ENCODE data around the gene BCDIN3D.
A peak's percentile ranks its signal among the peaks of the same experiment; 100 is the strongest.

Gene BCDIN3D

GRCh38 chr12:49825360-49825970 lies 17.4 kb downstream of the BCDIN3D start:
- no peak for FAIRE-seq
- DNase-seq (ENCODE audit: extremely low spot score, insufficient read length, low read depth) = no peak

- no peak for DNase-seq (ENCODE audit: extremely low spot score, insufficient read length, low read depth)
- FAIRE-seq = no peak
These were observed 18.0 kb downstream of the BCDIN3D start for GRCh38 chr12:49824895-49825294.

- FAIRE-seq = no peak
- no peak for DNase-seq (ENCODE audit: extremely low spot score, insufficient read length, low read depth)
These were observed 18.5 kb downstream of the BCDIN3D start for GRCh38 chr12:49824416-49824815.

- DNase-seq (ENCODE audit: extremely low spot score, insufficient read length, low read depth) (no peak), FAIRE-seq (no peak)
These were observed 19.0 kb downstream of the BCDIN3D start for GRCh38 chr12:49823951-49824350.

- no peak for FAIRE-seq
- no peak for DNase-seq (ENCODE audit: extremely low spot score, insufficient read length, low read depth)
These were observed 19.6 kb downstream of the BCDIN3D start for GRCh38 chr12:49823350-49823749.

- DNase-seq (ENCODE audit: extremely low spot score, insufficient read length, low read depth) (no peak), FAIRE-seq (no peak)
These were observed 21.3 kb downstream of the BCDIN3D start for GRCh38 chr12:49821373-49822287.

- no peak for FAIRE-seq
These were observed 23.1 kb downstream of the BCDIN3D start for GRCh38 chr12:49819786-49820185.

GRCh38 chr12:49818241-49818895 lies 24.5 kb downstream of the BCDIN3D start:
- no peak for DNase-seq (ENCODE audit: extremely low spot score, insufficient read length, low read depth)
- no peak for FAIRE-seq

More at GRCh38 chr12:49819786-49820185, 23.1 kb downstream of the BCDIN3D start:
- DNase-seq (ENCODE audit: extremely low spot score, insufficient read length, low read depth) = no peak

GRCh38 chr12:49813131-49813530 lies 29.8 kb downstream of the BCDIN3D start:
- FAIRE-seq (no peak), DNase-seq (ENCODE audit: extremely low spot score, insufficient read length, low read depth) (no peak)

- peak; percentile 5 for FAIRE-seq
- no peak for DNase-seq (ENCODE audit: extremely low spot score, insufficient read length, low read depth)
These were observed 30.9 kb downstream of the BCDIN3D start for GRCh38 chr12:49811961-49812401.

- DNase-seq (ENCODE audit: extremely low spot score, insufficient read length, low read depth) = no peak
These were observed 31.8 kb downstream of the BCDIN3D start for GRCh38 chr12:49811136-49811535.

GRCh38 chr12:49809906-49810389 lies 33.0 kb downstream of the BCDIN3D start:
- no peak for FAIRE-seq
- no peak for DNase-seq (ENCODE audit: extremely low spot score, insufficient read length, low read depth)

More at GRCh38 chr12:49811136-49811535, 31.8 kb downstream of the BCDIN3D start:
- no peak for FAIRE-seq

GRCh38 chr12:49809381-49809905 lies 33.5 kb downstream of the BCDIN3D start:
- FAIRE-seq (no peak), DNase-seq (ENCODE audit: extremely low spot score, insufficient read length, low read depth) (no peak)

GRCh38 chr12:49808686-49809380 lies 34.1 kb downstream of the BCDIN3D start:
- no peak for DNase-seq (ENCODE audit: extremely low spot score, insufficient read length, low read depth)
- no peak for FAIRE-seq

- FAIRE-seq (no peak), DNase-seq (ENCODE audit: extremely low spot score, insufficient read length, low read depth) (no peak)
These were observed 34.8 kb downstream of the BCDIN3D start for GRCh38 chr12:49807991-49808580.

GRCh38 chr12:49806877-49807276 lies 36.0 kb downstream of the BCDIN3D start:
- FAIRE-seq (no peak), DNase-seq (ENCODE audit: extremely low spot score, insufficient read length, low read depth) (no peak)

- DNase-seq (ENCODE audit: extremely low spot score, insufficient read length, low read depth) (no peak), FAIRE-seq (no peak)
These were observed 36.5 kb downstream of the BCDIN3D start for GRCh38 chr12:49806321-49806813.

- FAIRE-seq = no peak
These were observed 37.5 kb downstream of the BCDIN3D start for GRCh38 chr12:49805409-49805808.

GRCh38 chr12:49804821-49805220 lies 38.1 kb downstream of the BCDIN3D start:
- no peak for DNase-seq (ENCODE audit: extremely low spot score, insufficient read length, low read depth)
- no peak for FAIRE-seq

More at GRCh38 chr12:49805409-49805808, 37.5 kb downstream of the BCDIN3D start:
- DNase-seq (ENCODE audit: extremely low spot score, insufficient read length, low read depth) = no peak
